ENCODE measurements around the gene L1CAM.

L1CAM gene

DNA sequence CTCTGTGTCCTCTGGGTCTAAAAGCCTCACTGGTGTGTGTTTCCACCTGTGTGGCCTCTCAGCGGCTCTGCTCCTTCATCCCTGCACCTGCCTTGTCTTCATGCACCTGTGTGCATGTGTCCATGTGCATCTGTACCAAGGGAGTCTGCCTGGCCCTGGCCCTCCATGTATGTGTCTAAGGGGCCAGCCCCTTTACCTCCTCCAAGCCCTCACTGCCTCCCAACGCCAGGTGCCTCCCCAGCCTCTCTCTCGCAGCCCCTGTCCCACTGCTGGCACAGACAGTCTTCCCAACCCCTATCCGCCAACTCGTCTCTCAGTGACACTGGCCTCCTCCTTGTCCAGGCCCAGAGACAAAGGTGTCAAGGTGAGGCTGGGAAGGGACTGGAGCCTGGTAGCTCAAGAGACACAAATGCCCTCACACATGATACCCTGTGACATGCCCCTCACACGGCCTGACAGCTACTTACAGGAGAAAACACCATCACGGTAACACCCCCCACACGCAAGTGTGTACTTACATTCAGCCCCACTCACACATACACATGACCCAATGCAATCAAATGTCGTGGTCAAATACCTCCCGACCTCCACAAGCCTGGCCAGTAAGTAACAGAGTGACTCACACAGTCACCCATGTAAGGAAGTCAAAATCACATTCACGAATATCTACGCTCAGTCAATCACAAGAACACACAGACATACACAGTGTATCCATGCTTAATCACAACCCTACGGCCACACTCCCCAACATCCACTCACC, 11.4 kb downstream of the L1CAM start:
- DNase-seq: no peak

DNA sequence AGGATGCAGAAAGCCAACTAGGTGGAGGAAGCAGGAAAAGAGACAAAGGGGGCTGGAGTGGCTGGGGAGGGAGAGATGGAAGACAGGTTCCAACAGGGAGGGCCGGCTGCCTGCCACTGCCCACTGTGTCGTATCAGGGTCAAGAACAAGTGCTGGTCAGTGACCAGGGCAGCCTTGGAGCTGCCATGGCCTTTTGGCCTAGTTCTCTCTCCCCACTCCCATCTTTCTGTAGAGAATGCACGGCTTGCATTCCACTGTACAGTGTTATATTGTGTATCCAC, 11.9 kb downstream of the L1CAM start:
- DNase-seq: no peak

DNA sequence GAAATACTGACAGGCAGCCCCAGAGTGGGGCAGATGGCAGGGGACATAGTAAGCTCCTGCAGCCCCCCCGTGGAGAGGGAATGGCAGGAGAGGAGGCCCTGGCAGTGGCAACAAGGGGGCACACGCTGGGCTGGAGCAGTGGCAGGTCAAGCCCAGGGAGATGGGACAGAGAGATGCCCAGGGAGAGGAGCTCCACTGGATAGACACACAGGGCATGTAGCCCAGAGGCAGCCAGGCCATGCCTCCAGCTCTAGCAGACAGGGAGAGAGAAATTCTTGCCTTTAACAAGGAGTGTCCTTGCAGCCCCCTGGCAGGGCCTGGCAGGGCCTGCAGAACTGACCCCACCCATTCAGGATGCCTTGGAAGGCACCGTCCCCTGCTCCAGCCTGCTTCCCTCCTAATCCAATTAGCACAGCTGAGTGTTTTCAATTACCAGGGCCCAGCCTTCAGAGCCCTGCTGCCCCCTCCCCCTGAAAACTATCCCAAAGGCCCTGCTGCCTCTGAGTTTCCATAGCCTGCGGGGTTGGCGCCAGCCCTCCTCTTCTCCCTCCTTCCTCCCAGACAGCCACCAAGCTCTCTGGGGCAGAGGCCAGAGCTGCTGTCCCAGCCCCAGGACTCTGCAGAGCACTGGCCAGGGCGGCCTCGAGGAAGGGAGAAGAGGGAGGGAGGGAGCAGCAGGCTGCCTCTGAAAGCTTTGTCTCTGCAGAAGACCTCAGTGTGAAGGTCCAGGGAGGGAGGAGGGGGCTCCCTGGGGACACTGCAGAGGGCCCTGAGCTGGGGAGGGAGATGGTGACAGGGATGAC, 12.5 kb downstream of the L1CAM start:
- no peak for DNase-seq

DNA sequence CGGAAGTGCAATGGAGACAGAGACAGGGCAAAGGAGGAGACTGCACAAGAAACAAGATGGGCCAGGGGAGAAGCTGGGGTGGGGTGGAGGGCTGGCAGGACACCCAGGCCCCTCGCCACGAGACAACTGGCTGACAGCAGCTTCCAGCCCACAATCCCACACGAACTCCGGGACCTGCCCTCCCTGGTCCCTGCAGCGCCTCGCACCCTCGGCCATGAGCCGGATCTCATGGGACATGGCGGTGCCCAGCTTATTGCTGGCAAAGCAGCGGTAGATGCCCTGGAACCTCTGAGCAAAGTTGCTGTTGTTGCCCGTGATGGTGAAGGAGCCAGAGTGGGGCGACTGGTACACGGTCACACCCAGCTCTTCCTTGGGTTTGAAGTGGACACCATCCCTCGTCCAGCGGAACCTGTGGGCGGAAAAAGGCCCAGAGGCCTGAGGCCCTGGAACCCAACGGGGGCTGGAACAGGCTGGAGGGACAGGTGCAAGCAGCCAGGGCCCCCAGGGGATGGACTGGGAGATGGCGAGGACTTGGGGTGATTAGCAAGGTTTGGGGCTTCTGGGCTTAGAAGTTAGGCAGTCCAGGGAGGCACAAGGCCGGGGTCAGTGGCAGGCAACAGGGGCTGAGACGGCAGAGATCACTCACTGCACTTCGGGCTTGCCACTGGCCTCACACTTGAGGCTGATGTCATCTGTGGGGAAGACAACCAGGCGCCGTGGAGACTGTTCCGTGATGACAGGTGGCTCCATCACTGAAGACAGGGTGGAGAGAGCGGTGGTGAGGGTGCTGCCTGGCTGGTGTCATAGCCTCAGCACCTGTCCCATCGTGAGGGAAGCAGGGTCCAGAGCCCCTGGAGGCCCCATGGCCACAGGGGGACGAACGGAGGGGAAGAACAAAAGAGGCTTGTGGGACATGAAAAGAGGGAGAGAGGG, 13.8 kb downstream of the L1CAM start:
- no peak for DNase-seq

DNA sequence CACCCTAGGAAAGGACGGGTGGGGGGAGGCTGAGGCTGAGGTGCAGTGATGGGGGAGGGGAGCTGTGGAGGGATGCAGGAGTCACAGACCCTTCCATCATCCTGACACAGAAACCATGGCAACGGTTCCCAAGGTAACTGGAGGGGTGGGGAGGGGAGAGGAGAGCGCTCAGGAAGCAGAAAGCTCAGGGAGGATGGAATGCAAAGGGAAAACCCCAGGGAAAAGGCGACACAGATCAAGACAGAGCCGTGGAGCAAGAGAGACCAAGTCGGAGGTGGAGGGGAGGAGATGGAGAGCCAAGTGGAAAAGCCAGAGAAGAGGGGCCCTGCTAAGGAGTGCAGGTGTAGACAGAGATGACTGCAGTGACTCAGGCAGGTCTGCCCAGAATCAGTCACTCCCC, 14.5 kb downstream of the L1CAM start:
- no peak for DNase-seq

DNA sequence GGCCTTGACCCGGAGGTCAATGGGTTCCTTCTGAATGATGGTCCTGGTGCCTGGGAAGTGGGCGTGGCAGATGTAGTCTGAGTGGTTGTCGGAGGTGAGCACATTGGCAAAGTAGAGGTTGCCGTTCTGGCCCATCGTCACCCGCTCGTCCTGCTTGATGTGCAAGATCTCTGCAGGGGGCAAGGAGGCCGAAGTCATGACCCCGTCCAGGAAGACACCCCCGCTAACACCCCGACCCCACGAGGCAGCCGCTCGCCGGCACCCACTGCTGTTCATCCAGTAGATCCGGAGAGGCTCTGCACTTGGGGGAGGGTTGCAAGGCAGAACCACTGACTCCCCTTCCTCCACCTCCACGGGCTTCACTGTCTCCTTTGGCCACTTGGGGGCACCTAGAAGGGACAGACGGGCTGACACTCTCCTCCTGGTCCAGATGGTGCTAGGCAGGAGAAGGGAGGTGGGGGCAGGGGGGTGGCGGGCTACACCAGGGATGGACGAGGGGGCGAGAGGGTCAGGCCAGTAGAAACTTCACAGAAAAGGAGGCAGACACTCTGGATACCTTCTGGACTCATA, 15.1 kb downstream of the L1CAM start:
- DNase-seq: no peak

DNA sequence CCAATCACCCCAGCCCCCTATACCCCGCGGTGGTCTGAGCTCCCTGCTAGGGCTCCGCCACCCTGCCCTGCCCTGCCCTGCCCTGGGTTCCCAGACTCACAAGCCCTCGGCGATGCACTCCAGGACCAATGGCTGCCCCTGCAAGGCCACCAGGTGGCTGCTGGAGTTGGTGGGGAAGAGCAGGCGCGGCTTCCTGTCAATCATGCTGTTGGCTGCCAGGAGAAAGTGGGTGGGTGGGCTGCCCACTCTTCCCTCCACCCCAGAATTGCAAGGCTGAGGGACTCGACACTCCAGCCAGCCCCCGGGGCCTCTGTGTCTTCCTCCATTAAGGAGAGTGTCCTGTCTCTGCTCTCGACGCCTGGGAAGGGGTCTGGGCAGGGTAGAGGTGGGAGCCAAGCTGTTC, 15.7 kb downstream of the L1CAM start:
- DNase-seq: no peak

DNA sequence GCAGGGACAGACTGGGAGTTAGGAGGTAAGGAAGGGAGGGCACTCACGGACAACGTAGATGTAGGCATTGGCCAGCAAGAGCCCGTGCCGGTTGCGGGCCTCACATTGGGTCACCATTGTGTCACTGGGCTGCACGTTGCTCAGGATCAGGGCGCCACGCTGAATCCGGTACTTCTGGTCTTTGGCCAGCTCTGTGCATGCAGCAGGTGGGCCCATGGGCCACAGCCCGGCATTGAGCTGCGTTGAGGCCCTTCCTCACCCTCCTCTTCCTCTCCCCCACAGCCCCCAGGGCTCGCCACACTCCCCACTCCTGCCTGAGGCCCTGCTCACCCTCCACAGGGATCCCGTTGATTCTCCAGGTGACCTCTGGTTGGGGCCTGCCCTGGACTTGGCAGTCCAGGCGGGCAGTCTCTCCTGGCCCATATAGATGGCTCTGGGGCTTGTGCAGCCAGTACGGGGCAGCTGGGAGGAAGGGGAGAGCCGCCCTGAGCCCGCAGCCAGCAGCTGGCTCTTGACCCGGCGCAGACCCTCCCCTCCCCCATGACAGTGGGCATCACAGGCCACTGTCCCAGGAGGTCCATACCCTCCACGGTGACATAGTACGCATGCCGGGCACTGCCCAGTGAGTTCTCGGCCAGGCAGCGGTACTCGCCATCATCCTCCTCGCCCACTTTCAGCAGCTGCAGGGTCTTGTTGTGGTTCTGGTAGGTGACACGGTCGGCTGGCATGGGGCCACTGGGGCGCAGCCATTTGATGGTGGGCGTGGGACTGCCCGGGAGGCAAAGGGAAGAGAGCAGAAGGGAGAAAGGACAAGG, 16.3 kb downstream of the L1CAM start:
- no peak for DNase-seq

DNA sequence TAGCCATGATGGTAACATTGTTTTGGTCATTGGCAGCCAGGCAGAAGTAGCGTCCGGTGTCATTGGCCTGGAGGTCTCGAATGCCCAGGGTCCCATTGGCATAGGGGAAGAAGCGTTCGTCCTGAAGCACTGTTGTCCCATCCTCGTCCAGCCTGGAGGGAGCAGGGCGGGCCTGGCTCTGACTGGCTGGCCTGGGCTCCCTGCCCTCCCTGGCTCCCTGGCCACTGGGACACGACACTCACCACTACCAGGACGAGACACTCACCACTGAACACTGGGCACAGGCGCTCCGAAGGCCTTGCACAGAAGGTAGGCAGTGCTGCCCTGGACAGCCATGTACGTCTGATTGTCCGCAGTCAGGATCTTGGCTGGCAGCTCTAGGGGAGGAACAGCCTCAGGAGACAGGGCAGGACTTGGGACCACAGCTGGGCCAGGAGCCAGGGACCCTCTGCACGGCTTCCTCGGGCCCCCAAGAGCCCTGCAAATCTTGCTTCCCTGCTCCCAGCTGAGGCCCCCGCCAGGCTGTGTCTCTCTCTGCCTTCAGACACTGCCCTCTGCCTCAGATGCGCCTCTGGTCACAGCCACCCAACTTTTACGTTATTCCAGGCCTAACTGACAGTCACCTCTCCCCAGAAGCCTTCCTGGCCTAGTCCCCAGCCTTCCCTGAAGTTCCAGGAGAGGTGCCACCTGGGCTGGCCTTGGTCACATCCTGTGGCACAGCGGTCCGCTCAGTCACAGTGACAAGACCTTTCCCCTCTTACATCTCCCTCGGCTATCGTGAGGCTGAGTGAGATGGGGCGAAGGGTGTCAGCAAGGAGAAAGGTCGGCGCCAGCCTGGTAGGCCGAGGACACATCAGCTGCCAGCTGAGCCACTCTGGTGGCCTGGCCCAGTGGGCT, 17.1 kb downstream of the L1CAM start:
- DNase-seq: no peak

DNA sequence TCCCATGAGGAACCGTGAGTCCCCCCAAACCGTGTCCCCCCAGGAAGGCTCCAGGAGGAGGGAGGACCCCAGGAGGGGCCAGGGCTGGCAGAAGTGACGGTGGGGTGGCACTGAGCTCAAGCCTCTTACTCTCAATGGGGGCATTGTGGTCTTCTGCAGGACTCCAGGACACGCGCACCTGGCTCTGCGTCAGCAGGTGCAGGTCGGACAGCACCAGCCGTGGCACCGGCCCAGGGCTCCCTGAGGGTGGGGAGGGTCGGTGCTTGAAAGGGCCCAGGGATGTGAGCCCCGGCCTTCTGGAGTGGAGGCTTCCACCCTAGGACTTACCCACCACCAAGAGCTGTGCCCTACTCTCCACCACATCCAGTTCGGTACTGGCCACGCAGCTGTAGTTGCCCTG, 18.3 kb downstream of the L1CAM start:
- no peak for DNase-seq

DNA sequence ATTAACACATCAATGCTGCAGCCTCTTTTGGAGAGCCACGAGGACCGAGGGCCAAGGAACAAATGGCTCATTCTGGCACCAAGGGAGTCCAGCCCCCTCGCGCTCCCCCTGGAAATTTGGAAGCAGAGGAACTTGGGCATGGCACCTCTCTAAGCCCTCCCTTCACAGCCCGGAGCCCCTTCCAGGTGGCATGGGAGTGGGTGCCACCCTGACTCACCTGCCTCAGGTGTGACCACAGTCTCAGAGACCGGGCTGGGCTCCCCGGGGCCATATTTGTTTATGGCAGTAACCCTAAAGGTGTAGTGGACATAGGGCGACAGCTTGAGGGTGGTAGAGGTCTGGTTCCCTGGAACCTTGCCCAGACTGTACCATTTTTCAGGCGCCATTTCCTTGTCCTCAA, 18.8 kb downstream of the L1CAM start:
- no peak for DNase-seq

DNA sequence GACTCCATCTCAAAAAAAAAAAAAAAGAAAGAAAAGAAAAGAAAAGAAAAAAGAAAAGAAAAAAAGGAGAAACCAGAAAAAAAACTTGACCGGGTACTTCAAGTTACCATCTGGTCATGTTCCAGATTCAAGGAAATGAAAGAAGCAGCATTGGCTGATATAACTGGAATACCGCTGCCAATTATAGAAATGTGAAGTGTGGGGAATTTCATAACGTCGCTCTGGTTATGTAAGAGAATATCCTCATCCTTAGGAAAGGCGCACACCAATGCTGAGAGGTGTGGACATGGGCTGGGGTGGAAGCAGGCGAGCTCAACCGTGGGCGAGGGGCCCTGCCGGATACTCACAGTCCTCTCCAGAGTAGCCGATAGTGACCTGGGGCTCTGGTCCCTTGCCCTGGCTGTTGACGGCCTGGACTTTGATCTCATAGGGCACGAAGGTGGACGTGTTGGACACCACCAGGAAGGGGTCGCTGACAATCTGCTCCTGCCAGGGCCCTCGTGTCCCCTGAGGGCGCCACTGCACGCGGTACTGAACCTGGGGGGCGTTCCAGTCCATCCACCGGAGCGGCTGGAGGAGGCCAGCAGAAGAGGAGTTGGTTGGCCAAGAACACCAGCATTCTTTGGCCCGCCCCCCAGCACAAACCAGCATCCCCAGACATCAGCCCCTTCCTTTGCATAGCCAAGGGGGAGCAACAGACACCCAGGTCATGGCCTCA, 19.5 kb downstream of the L1CAM start:
- DNase-seq: no peak

DNA sequence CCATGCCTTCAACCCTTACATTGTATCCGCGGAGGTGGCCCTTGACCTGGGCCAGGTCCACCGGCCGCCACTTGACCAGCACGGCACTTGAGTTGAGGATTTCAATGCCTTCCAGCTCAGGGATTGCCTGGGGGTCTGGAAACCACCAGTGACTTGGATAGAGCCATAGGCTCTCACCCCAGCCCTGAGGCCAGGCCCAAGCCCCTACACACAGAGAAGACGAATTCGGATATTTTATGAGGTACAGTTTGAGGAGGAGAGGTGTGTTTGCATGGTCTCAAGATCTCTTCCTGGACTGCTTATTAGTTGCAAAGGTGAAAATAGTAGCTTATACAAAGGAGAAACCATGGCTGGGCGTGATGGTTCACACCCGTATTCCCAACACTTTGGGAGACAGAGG, 20.3 kb downstream of the L1CAM start:
- no peak for DNase-seq

DNA sequence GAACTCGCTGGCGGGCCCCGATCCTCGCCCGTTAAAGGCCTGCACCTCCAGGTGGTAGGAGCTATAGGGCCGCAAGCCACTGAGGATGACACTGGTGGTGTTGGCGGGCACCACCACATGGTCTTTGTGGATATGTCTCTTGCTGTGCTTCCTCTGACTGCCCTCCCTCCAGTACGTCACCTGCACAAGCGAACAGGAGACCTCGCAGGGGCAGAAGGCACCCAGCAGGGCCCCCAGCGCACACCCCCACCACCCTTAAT, 20.7 kb downstream of the L1CAM start:
- DNase-seq: no peak

DNA sequence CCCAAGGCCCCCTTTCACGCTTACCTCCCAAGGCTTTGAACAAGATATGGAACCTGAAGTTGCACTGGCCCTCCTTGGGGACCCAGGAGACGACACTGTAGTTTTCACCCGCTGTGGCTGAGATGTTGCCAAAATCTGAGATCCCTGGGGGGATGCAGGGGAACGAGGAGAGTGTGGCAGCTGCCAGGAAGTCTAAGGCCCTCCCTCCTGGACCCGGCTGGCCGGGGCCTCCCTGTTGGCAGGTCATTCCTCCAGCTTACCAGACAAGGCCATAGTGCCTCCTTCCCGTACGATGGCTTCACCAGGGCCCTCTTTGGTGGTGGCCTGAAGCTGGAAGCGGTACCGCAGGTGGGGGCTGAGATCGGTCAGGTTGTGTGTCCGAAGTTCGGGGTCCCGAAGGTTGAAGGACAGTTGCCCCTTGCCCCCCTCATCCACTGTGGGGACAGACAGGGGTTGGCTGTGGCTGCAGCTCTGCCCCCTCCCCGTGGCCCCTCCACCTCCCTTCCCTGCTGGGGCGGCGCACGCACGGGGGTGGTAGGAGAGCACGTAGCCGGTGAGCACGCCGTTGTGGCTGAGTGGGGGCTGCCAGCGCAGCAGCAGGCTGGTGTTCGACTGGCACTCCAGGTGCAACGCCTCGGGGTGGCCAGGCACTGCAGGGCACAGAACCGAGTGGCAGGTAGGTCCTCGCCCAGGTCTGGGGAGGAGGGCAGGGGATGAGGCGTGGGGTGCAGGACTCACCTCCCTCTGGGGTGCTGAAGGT, 21.2 kb downstream of the L1CAM start:
- DNase-seq: no peak

DNA sequence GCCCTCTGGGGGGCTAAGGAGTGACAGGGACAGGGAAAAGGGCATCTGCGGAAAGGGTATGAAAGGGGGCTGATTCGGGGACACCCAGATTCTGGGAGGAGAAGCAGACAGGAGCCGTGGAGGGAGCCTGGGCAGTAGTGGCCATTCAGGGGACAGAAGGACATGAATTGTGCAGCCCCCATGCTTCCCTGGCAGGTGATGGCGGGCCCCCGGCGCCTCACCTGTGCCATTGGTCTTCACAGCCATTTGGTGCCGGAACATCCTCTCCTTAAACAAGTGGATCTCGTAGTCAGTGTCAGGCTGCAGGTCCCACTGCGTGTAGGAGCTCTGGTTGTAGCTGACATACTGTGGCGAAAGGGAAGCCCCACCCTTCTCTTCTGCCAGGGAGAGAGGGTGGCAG, 21.9 kb downstream of the L1CAM start:
- DNase-seq: no peak

DNA sequence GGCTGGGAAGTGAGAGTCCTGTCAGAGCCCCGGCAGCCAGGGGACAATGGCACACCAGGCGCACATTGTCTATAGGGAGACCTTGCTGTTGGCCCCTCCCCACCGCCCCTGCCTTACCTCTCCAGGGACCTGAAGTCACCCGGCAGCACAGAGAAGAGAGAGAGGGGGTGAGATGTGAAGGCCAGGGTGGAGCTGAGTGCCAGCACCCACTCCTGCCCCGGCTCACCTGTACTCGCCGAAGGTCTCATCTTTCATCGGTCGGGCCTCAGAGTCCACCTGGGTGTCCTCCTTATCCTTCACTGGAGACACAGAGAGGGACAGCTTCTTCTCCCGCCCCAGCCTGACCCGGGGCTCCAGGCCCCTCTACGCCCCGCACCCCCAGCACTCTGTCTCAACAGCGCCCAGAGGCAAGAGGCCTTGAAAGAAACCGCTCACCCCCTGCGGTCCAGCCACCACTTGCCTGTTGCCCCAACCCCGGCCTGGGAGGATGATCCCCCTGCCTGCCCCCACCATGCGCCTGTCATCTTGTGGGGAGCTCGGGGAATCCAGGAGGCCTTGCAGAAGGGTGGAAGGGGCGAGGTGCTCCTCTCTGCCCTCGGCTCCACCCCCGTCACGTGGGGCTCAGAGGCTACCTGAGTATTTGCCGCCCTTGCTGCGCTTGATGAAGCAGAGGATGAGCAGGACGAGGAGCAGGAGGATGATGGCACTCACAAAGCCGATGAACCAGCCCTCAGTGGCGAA, 22.6 kb downstream of the L1CAM start:
- DNase-seq: no peak

DNA sequence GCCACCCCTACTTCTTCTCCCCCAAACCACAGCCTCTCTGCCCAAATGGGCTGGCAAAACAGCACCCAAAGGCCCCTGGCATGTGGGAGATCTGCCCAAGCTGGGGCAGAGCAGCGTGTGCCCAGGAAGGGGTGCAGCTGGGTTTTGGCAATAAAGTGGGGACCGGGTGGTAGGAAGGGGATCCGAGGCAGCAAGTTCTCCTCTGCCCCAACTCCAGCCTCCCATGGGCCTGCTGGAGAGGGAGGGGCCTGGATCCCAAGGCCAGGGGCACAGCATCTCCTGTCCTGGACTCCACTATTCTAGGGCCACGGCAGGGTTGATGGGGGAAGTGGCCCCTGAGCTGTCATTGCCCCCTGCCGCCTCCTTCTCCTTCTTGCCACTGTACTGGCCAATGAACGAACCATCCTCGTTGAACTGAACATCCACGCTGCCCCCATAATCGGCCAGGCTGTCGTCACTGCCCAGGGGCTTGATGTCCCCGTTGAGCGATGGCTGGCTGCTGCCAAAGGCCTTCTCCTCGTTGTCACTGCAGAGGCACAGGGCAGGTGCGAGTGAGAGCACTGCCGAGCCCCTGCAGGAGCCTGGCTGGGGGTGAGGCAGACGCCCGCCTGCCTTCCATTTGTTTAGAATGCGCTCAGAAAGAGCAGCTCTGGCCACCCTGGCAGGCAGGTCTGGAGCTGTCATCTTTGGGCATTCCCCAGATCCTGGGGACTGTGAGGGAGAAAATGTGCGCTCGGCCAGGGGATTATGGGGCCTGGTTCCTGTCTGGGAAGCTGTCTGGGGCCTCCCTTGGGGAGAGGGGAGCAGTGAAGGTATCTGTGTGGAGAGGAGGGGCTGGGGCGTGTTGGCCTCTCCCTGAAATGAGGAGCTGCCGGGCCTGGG, 23.4 kb downstream of the L1CAM start:
- DNase-seq: no peak
